Activated CD8-positive, alpha-beta T cell treated with anti-CD3 and anti-CD28 coated beads for 36 hours (primary cell): ENCODE data around the gene FUT8. TPM values are rescaled to one million over a fixed set of nuclear protein-coding genes. Genes with fewer than 3 reads are reported as not detected.

Experiments
- ATAC-seq: fragments of 200-7000 bp; cut with Tn5 transposase; one replicate; pipeline ENCODE4 v1.10.0; 2021; ENCODE audit warnings: mild to moderate bottlenecking, moderate library complexity
- CTCF ChIA-PET: fragments of 350-600 bp; sonication (Branson Sonifier 250); formaldehyde crosslinking; loops from one replicate; lab custom pipeline; 2021; ENCODE audit warnings: antibody characterized with exemption; lab: Charles Lee
- POLR2A ChIA-PET: fragments of 350-600 bp; sonication (Branson Sonifier 250); formaldehyde crosslinking; loops from one replicate; lab custom pipeline; 2021; ENCODE audit warnings: antibody characterized with exemption; lab: Charles Lee
- DNase-seq: peaks from one replicate; pipeline ENCODE4 v3.0.0-alpha.2; 2020
- H3K27ac Mint-ChIP-seq: one replicate; pipeline ENCODE4 v1.8.0; 2021; ENCODE audit warnings: mild to moderate bottlenecking, mixed read lengths
- H3K27me3 Mint-ChIP-seq: one replicate; pipeline ENCODE4 v1.8.0; 2021; ENCODE audit warnings: mixed read lengths
- H3K36me3 Mint-ChIP-seq: one replicate; pipeline ENCODE4 v1.8.0; 2021; ENCODE audit warnings: low read depth, mixed read lengths
- H3K4me1 Mint-ChIP-seq: one replicate; pipeline ENCODE4 v1.8.0; 2021; ENCODE audit warnings: low read depth, mixed read lengths
- H3K4me3 Mint-ChIP-seq: one replicate; pipeline ENCODE4 v1.8.0; 2021; ENCODE audit warnings: mild to moderate bottlenecking, moderate library complexity, mixed read lengths
- H3K9me3 Mint-ChIP-seq: one replicate; pipeline ENCODE4 v1.8.0; 2021; ENCODE audit warnings: mixed read lengths
- intact Hi-C: fragments of 100-400 bp; cut with micrococcal nuclease; formaldehyde crosslinking; loops from one replicate; pipeline ENCODE4 v1.10.0; 2022
- total RNA-seq, 2 experiments: library from RNA; stranded (reverse); gene quantifications; one replicate each; pipeline ENCODE4 v1.2.3, GENCODE V29; 2021
- TF ChIP-seq, protein P1 (sequence below): fragments of 200-600 bp; IDR thresholded peaks from one replicate; pipeline ENCODE4 v1.8.0; 2022; ENCODE audit warnings: antibody characterized with exemption, mild to moderate bottlenecking

FUT8 gene
- total RNA-seq, 2 experiments from 2014 or later = 55.7 to 61.0 TPM

DNA sequence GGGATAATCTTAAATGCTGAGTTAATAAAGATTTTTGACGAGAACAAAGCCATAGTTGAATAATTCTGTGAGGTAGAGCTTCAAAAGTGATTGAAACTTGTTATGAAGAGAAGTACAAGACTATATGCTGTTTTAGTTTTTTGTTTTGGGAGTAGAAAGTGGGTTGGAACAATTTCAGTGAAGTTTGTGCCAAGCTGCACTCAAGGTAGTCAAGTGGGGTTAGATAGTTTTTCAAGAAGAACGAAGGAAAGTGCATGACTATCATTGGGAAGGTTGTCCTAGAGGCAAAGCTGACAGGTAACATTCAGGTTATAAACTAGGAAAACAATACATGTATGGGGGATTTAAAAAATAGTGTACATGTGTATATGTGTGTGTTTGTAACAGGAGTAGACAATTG, 16.2 kb downstream of the FUT8 start:
- intact Hi-C loops = loop anchor here (5.0 kb wide), 1 partner anchor 34 kb away; no protein-coding TSS in a partner anchor
- Mint-ChIP-seq H3K36me3 (peaks cover 32% of the 10 kb centered on the region), H3K4me3 (no peak overlapping the region), H3K27ac (no peak overlapping the region), H3K4me1 (peaks cover 56% of the 10 kb centered on the region), H3K9me3 (no peaks in the 10 kb centered on the region), H3K27me3 (no peaks in the 10 kb centered on the region)
- TF ChIP-seq, protein P1, sequence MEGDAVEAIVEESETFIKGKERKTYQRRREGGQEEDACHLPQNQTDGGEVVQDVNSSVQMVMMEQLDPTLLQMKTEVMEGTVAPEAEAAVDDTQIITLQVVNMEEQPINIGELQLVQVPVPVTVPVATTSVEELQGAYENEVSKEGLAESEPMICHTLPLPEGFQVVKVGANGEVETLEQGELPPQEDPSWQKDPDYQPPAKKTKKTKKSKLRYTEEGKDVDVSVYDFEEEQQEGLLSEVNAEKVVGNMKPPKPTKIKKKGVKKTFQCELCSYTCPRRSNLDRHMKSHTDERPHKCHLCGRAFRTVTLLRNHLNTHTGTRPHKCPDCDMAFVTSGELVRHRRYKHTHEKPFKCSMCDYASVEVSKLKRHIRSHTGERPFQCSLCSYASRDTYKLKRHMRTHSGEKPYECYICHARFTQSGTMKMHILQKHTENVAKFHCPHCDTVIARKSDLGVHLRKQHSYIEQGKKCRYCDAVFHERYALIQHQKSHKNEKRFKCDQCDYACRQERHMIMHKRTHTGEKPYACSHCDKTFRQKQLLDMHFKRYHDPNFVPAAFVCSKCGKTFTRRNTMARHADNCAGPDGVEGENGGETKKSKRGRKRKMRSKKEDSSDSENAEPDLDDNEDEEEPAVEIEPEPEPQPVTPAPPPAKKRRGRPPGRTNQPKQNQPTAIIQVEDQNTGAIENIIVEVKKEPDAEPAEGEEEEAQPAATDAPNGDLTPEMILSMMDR = no peak
- ChIA-PET CTCF (interaction anchor here (0.9 to 1.7 kb wide), 4 partner anchors 9 to 263 kb away, joined by 3 to 6 read pairs (median 4); no protein-coding TSS in a partner anchor), POLR2A (no interaction called here)
- ATAC-seq (no peak), DNase-seq (no peak)

DNA sequence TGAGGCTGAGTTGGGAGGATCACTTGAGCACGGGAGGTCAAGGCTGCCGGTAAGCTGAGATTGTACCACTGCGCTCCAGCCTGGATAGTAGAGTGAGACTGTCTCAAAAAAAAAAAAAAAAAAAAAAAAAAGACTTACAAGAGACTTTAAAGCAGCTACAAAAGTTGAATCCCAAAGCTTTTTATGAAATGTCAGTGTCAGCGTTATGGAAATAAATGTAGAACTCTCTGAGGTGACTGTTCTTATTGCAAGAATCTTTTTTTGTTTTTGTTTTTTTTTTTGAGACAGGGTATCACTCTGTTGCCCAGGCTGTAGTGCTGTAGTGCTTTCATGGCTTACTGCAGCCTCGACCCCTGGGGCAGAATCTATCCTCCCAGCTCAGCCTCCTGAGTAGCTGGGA, 17.2 kb downstream of the FUT8 start:
- no peak overlapping the region for H3K4me3 Mint-ChIP-seq
- ChIA-PET CTCF (interaction anchor here (1.2 kb wide), 1 partner anchor 16 kb away, joined by 3 read pairs; no protein-coding TSS in a partner anchor), POLR2A (interaction anchor here (0.7 kb wide), 1 partner anchor 59 kb away, joined by 4 read pairs; no protein-coding TSS in a partner anchor)
- TF ChIP-seq, protein P1 = no peak
- H3K27me3 Mint-ChIP-seq = no peaks in the 10 kb centered on the region
- peaks cover under 1% of the 10 kb centered on the region for H3K9me3 Mint-ChIP-seq
- peaks cover 38% of the 10 kb centered on the region for H3K36me3 Mint-ChIP-seq
- no peak for ATAC-seq
- DNase-seq = no peak
- intact Hi-C loops = loop anchor here (5.0 kb wide), 1 partner anchor 33 kb away; no protein-coding TSS in a partner anchor
- H3K4me1 Mint-ChIP-seq = peaks cover 56% of the 10 kb centered on the region
- no peak overlapping the region for H3K27ac Mint-ChIP-seq

DNA sequence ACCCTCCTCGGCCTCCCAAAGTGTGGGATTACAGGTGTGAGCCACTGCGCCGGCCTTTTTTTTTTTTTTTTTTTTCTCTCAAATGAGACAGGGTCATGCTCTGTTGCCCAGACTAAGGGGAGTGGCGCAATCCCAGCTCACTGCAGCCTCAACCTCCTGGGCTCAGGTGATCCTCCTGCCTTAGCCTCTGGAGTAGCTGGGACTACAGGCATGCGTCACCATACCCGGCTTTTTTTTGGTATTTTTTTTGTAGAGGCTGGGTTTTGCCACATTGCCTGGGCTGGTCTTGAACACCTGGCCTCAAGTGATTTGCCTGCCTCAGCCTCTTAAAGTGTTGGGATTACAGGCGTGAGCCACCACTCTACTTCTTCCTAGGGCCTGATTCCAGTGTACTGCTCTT, 18.7 kb downstream of the FUT8 start:
- H3K9me3 Mint-ChIP-seq = peaks cover 5% of the 10 kb centered on the region
- H3K36me3 Mint-ChIP-seq = peaks cover 45% of the 10 kb centered on the region
- H3K27me3 Mint-ChIP-seq = no peaks in the 10 kb centered on the region
- ChIA-PET POLR2A (interaction anchor here (1.0 kb wide), 1 partner anchor 44 kb away, joined by 3 read pairs; no protein-coding TSS in a partner anchor), CTCF (interaction anchor here (0.9 to 1.4 kb wide), 4 partner anchors 17 to 247 kb away, joined by 3 to 4 read pairs (median 3); no protein-coding TSS in a partner anchor)
- DNase-seq (no peak), ATAC-seq (no peak)
- no peak overlapping the region for H3K27ac Mint-ChIP-seq
- TF ChIP-seq, protein P1 = no peak
- H3K4me3 Mint-ChIP-seq = no peak overlapping the region
- peaks cover 56% of the 10 kb centered on the region for H3K4me1 Mint-ChIP-seq
- intact Hi-C loops = no loop called here

DNA sequence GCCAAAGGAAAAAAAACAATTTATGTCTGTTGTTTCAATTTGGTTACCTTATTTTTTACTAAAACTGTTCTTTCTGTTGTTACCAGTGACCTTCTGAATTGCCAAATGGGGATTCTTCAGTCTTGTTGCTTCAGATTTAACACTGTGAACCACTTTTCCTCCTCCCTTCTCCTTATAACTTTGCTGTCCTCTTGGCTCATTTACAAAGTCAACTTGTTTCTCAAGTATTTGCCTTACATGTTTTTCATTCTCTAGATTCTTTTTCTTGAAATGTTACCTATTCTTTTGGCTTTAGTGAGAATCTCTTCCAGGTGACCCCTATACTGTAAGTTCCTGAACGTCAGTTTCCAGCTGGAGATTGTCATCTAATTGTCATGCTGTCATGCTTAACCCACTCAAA, 19.4 kb downstream of the FUT8 start:
- no peaks in the 10 kb centered on the region for H3K27me3 Mint-ChIP-seq
- H3K36me3 Mint-ChIP-seq = peaks cover 46% of the 10 kb centered on the region
- intact Hi-C loops = no loop called here
- no peak overlapping the region for H3K4me3 Mint-ChIP-seq
- no peak for ATAC-seq
- ChIA-PET POLR2A (no interaction called here), CTCF (interaction anchor here (0.6 to 1.2 kb wide), 3 partner anchors 9 to 248 kb away, joined by 3 read pairs; no protein-coding TSS in a partner anchor)
- no peak overlapping the region for H3K27ac Mint-ChIP-seq
- peaks cover 5% of the 10 kb centered on the region for H3K9me3 Mint-ChIP-seq
- TF ChIP-seq, protein P1 = no peak
- H3K4me1 Mint-ChIP-seq = peaks cover 59% of the 10 kb centered on the region
- no peak for DNase-seq

DNA sequence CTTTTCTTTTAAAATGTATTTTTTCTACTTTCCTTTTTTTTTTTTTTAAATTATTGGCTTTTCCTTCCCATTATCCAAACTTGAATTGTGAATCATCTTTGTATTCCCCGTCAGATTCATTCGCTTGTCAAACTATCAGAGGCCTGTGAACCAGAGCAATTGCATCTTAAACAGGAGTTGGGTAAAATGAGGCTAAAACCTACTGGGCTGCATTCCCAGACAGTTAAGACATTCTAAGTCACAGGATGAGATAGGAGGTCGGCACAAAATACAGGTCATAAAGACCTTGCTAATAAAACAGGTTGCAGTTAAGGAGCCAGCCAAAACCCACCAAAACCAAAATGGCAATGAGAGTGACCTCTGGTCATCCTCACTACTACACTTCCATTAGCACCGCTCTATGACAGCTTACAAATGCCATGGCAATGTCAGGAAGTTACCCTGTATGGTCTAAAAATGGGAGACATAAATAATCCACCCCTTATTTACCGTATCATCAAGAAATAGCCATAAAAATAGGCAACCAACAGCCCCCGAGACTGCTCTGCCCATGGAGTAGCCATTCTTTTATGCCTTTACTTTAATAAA, 19.9 kb downstream of the FUT8 start:
- H3K4me1 Mint-ChIP-seq = peaks cover 61% of the 10 kb centered on the region

More for the DNA sequence above, 19.9 kb downstream of the FUT8 start:
- peaks cover 5% of the 10 kb centered on the region for H3K9me3 Mint-ChIP-seq
- TF ChIP-seq, protein P1 = no peak
- no peak for ATAC-seq
- peak overlapping the region; percentile 72 for H3K27ac Mint-ChIP-seq
- CTCF ChIA-PET = interaction anchor here (0.6 to 1.2 kb wide), 2 partner anchors 9 to 249 kb away, joined by 3 read pairs; no protein-coding TSS in a partner anchor
- H3K4me3 Mint-ChIP-seq = no peak overlapping the region
- POLR2A ChIA-PET = no interaction called here
- no peaks in the 10 kb centered on the region for H3K27me3 Mint-ChIP-seq
- no peak for DNase-seq
- intact Hi-C loops = no loop called here
- peaks cover 47% of the 10 kb centered on the region for H3K36me3 Mint-ChIP-seq
